Measurements from ENCODE around the gene DET1. TPM values are rescaled to one million over a fixed set of nuclear protein-coding genes. Genes with fewer than 3 reads are reported as not detected.
A peak's percentile ranks its signal among the peaks of the same experiment; 100 is the strongest.

Gene DET1
- total RNA-seq, 2 donors from 2014 or later, result 8.2 to 8.3 TPM

DNA sequence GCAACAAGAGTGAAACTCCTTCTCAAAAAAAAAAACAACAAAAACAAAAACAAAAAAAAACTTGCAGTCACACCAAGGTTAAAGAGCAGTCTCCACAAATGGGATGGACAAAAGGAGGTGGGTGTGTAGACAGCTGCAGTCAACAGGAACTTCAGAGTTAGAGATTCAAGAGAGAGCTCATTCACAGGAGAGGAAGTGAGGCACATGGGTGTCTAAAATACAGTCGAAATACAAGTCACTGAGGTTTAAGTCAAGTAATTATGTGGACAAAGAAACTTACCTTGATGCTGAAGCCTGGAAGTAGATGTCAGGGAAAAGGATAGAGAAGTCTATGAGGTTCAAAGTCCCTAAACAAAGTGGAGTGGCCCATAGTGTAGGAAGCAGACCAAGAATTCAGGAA lies 64.2 kb downstream of the DET1 start:
- no peaks in the 10 kb centered on the region for H3K27me3 ChIP-seq
- H3K4me3 ChIP-seq, result no peak overlapping the region
- no peak overlapping the region for H3K27ac ChIP-seq
- H3K4me1 ChIP-seq, result peaks cover 6% of the 10 kb centered on the region
- intact Hi-C loops (cut with DNase I), result no loop called here
- H3K36me3 ChIP-seq (replicated peaks in 1 of 2; ENCODE audit: insufficient read depth in 1 of 2, low read depth in 2 of 2), result peaks cover 0 to 3% of the 10 kb centered on the region in 2 donors
- TF ChIP-seq, protein P1, sequence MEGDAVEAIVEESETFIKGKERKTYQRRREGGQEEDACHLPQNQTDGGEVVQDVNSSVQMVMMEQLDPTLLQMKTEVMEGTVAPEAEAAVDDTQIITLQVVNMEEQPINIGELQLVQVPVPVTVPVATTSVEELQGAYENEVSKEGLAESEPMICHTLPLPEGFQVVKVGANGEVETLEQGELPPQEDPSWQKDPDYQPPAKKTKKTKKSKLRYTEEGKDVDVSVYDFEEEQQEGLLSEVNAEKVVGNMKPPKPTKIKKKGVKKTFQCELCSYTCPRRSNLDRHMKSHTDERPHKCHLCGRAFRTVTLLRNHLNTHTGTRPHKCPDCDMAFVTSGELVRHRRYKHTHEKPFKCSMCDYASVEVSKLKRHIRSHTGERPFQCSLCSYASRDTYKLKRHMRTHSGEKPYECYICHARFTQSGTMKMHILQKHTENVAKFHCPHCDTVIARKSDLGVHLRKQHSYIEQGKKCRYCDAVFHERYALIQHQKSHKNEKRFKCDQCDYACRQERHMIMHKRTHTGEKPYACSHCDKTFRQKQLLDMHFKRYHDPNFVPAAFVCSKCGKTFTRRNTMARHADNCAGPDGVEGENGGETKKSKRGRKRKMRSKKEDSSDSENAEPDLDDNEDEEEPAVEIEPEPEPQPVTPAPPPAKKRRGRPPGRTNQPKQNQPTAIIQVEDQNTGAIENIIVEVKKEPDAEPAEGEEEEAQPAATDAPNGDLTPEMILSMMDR (IDR thresholded peaks at IDR 0.05), result no peak
- no peak for TF ChIP-seq POLR2A (IDR thresholded peaks at IDR 0.05)
- 26 to 39% methylated on average over 1 of the region's 1 CpG for WGBS, 2 donors
- DNase-seq (no peak), ATAC-seq (no peak)
- no peaks in the 10 kb centered on the region for H3K9me3 ChIP-seq

DNA sequence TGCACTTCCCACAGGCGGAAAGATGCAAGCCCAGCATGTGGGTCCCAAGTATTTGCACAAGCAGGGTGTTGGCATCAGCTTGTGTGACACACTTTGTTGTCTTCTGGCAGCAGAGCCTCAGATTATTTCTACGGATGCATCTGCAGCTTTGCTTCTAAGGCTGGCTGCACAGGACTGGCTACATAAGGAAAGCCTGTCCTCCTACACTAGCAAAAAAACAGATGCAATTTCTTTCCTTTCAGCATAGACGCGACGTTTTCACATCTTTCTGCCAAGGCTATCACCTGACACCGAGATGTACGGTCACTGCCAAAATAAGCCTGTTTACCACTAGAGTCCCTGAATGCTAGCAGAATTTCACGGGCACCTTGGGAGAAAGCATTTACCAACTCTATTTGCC lies 65.5 kb downstream of the DET1 start:
- ATAC-seq, result no peak
- 34 to 37% methylated on average over 8 of the region's 8 CpGs for WGBS, 2 donors
- peaks cover 6% of the 10 kb centered on the region for H3K4me1 ChIP-seq

DNA sequence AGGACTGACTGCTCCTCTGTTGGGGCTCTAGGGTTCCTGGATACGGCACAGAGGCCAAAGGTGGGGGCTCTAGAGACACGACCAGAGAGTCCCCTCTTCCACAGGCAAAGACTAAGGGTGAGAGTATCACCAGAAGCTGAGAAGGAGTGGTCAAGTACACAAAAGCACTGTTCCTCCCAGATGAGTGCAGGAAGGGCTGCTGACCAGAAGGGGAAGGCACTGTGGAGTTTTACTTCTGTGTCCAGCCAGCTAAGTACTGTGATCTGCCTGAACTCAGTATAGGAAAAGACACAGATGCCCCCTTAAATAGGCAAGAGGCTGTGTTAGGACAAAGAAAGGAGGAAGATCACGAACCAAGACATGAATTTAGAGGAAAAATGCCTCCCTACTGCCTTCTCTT lies 67.3 kb downstream of the DET1 start:
- no peak overlapping the region for H3K27ac ChIP-seq
- peaks cover 0 to 6% of the 10 kb centered on the region in 2 donors for H3K36me3 ChIP-seq (replicated peaks in 1 of 2; ENCODE audit: insufficient read depth in 1 of 2, low read depth in 2 of 2)
- H3K4me3 ChIP-seq, result no peak overlapping the region
- TF ChIP-seq, protein P1 (IDR thresholded peaks at IDR 0.05), result no peak
- TF ChIP-seq POLR2A (IDR thresholded peaks at IDR 0.05), result no peak
- intact Hi-C loops (cut with DNase I), result loop anchor here (10.0 kb wide), 1 partner anchor 136 kb away; no protein-coding TSS in a partner anchor
- WGBS, 2 donors, result 78 to 90% methylated on average over 3 of the region's 3 CpGs
- peaks cover 6% of the 10 kb centered on the region for H3K4me1 ChIP-seq
- H3K9me3 ChIP-seq, result no peaks in the 10 kb centered on the region
- ATAC-seq (no peak), DNase-seq (no peak)
- H3K27me3 ChIP-seq, result no peaks in the 10 kb centered on the region

More for the DNA sequence above, 65.5 kb downstream of the DET1 start:
- intact Hi-C loops (cut with DNase I), result no loop called here
- Histone ChIP-seq H3K36me3 (replicated peaks in 1 of 2; ENCODE audit: insufficient read depth in 1 of 2, low read depth in 2 of 2) (peaks cover 0 to 4% of the 10 kb centered on the region in 2 donors), H3K9me3 (no peaks in the 10 kb centered on the region), H3K4me3 (no peak overlapping the region), H3K27ac (no peak overlapping the region), H3K27me3 (no peaks in the 10 kb centered on the region)
- peak in 1 of 4 donors; percentile 32 for DNase-seq
- no peak for TF ChIP-seq POLR2A (IDR thresholded peaks at IDR 0.05)
- TF ChIP-seq, protein P1 (IDR thresholded peaks at IDR 0.05), result no peak

DNA sequence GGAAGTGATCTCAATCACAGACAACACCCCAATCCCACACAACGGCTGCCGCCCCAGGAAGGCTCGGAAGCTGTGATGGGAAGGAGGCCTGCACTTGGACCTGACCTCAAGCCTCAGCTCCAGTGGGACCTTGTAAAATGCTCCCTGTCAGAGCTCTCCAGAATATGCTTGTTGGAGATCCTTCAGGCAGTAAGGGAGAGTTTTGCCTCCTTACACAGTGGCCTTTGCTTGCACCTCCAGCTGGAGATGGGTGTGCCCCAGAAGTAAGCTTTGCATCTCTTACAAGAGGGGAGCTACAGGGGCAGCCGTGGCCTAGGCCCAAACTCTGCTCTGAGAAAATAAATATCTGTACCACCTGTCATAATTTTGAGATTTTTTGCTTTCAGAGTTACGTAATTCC lies 68.6 kb downstream of the DET1 start:
- intact Hi-C loops (cut with DNase I), result loop anchor here (10.0 kb wide), 1 partner anchor 137 kb away; no protein-coding TSS in a partner anchor
- H3K4me1 ChIP-seq, result peaks cover 6% of the 10 kb centered on the region
- peaks cover 0 to 9% of the 10 kb centered on the region in 2 donors for H3K36me3 ChIP-seq (replicated peaks in 1 of 2; ENCODE audit: insufficient read depth in 1 of 2, low read depth in 2 of 2)
- no peak overlapping the region for H3K27ac ChIP-seq
- ATAC-seq (no peak), DNase-seq (no peak)
- no peak for TF ChIP-seq POLR2A (IDR thresholded peaks at IDR 0.05)
- TF ChIP-seq, protein P1 (IDR thresholded peaks at IDR 0.05), result no peak
- H3K9me3 ChIP-seq, result no peaks in the 10 kb centered on the region
- H3K4me3 ChIP-seq, result no peak overlapping the region
- WGBS, 2 donors, result 77 to 78% methylated on average over 5 of the region's 5 CpGs
- no peaks in the 10 kb centered on the region for H3K27me3 ChIP-seq

DNA sequence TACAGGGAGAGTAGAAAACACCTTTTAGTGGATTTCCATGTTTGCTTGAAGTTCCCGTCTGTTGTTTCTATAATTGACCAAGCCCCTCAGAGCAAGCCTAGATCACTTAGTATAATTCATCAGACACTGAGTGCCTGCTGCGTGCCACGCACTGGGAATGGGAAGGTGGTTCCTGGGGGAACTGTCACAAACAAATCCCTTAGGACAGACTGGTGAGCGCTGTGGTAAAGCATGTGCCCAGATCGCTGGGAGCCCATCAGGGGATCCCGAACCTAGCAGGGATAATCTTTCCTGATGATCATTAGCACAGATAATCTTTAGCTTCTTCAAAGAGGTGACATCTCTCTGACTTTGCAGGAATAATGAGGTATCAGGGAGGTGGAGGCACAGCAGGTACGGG lies 69.4 kb downstream of the DET1 start:
- ATAC-seq (no peak), DNase-seq (no peak)
- Histone ChIP-seq H3K27me3 (no peaks in the 10 kb centered on the region), H3K27ac (no peak overlapping the region), H3K9me3 (no peaks in the 10 kb centered on the region), H3K4me3 (no peak overlapping the region), H3K36me3 (replicated peaks in 1 of 2; ENCODE audit: insufficient read depth in 1 of 2, low read depth in 2 of 2) (peaks cover 0 to 12% of the 10 kb centered on the region in 2 donors), H3K4me1 (peaks cover 6% of the 10 kb centered on the region)
- TF ChIP-seq, protein P1 (IDR thresholded peaks at IDR 0.05), result no peak
- TF ChIP-seq POLR2A (IDR thresholded peaks at IDR 0.05), result no peak
- WGBS, 2 donors, result 75 to 88% methylated on average over 7 of the region's 7 CpGs
- intact Hi-C loops (cut with DNase I), result loop anchor here (10.0 kb wide), 1 partner anchor 138 kb away; no protein-coding TSS in a partner anchor

All from body of pancreas (tissue), 4 donors.